Gastroesophageal sphincter (tissue), 4 donors: ENCODE results near the gene CPT1A. TPM values are rescaled to one million over a fixed set of nuclear protein-coding genes. Genes with fewer than 3 reads are reported as not detected.

Experiments
- ATAC-seq: fragments of 150-250 bp; one replicate; pipeline ENCODE4 v1.9.1; 2016; ENCODE audit warnings: mild to moderate bottlenecking, moderate library complexity
- H3K27ac ChIP-seq, 4 donors: fragments of 200-600 bp; sonication (generic) in 3 of 4; 1 replicate in 3 of 4; 2 replicates in 1 of 4; pipeline ENCODE4 v1.5.1; 2016 to 2019
- H3K27me3 ChIP-seq: fragments of 200-600 bp; sonication (generic); one replicate; pipeline ENCODE4 v1.5.1; 2019
- H3K36me3 ChIP-seq, 2 donors: fragments of 200-600 bp; sonication (generic); one replicate each; pipeline ENCODE4 v1.5.1; 2019; ENCODE audit warnings: control low read depth in 1 of 2
- H3K4me1 ChIP-seq, 3 donors: fragments of 200-600 bp; sonication (generic); 1 replicate in 2 of 3; 2 replicates in 1 of 3; pipeline ENCODE4 v1.5.1; 2016 to 2019; ENCODE audit warnings: control low read depth in 2 of 3
- H3K4me3 ChIP-seq, 2 donors: fragments of 200-600 bp; sonication (generic); one replicate each; pipeline ENCODE4 v1.5.1; 2019; ENCODE audit warnings: mild to moderate bottlenecking in 1 of 2, moderate library complexity in 1 of 2
- H3K9me3 ChIP-seq, 3 donors: fragments of 200-600 bp; sonication (generic); one replicate each; pipeline ENCODE4 v1.5.1; 2017 to 2019; ENCODE audit warnings: control low read depth in 2 of 3
- EP300 ChIP-seq: sonication (generic); formaldehyde crosslinking; IDR thresholded peaks from one replicate; pipeline ENCODE4 v1.6.1; 2017; ENCODE audit warnings: antibody characterized with exemption, mild to moderate bottlenecking
- POLR2A ChIP-seq, 2 donors: fragments of 450-650 bp; IDR thresholded peaks; one replicate each; pipeline ENCODE4 v1.6.1; 2017; ENCODE audit warnings: antibody characterized with exemption in 2 of 2, mild to moderate bottlenecking in 2 of 2, moderate library complexity in 1 of 2
- POLR2AphosphoS5 ChIP-seq: sonication (generic); formaldehyde crosslinking; IDR thresholded peaks from one replicate; pipeline ENCODE4 v1.6.1; 2017; ENCODE audit warnings: antibody characterized with exemption
- WGBS, 2 donors: methylation state at CpG; one replicate each; pipeline ENCODE4 v1.1.5; 2018; ENCODE audit warnings: low coverage in 1 of 2; 5-methylcytosine and 5-hydroxymethylcytosine counted together
- total RNA-seq, 4 donors: library from RNA; depleted of rRNA; stranded (reverse); fragments of >200 nt; gene quantifications; one replicate each; pipeline ENCODE4 v1.1.0, GENCODE V29; 2016
- TF ChIP-seq, protein P1 (sequence below), 4 experiments: fragments of 200-600 bp in 2 of 4; fragments of 450-650 bp in 2 of 4; sonication (generic) in 1 of 4; IDR thresholded peaks; one replicate each; pipeline ENCODE4 v1.5.1; 2017 to 2019; ENCODE audit warnings: antibody characterized with exemption in 4 of 4, mild to moderate bottlenecking in 2 of 4, moderate library complexity in 2 of 4

CPT1A gene
- total RNA-seq, 4 donors from 2014 or later, result 33.4 to 103 (median 74.7) TPM

GRCh38 chr11:68840661-68841653, 759 bp downstream of the CPT1A start:
- H3K27me3 ChIP-seq, result no peaks in the 10 kb centered on the region
- ATAC-seq, result peak; percentile 14
- H3K4me3 ChIP-seq, result peak overlapping the region; percentile 59 to 96
- 0% methylated on average over 9 to 11 of the region's 90 CpGs for WGBS, 2 donors
- peak overlapping the region; percentile 79 to 99 (median 96) for H3K27ac ChIP-seq
- H3K9me3 ChIP-seq, result no peaks in the 10 kb centered on the region
- peaks cover 14 to 92% (median 39%) of the 10 kb centered on the region in 3 donors for H3K4me1 ChIP-seq
- H3K36me3 ChIP-seq, result no peaks in the 10 kb centered on the region
- TF ChIP-seq, protein P1, sequence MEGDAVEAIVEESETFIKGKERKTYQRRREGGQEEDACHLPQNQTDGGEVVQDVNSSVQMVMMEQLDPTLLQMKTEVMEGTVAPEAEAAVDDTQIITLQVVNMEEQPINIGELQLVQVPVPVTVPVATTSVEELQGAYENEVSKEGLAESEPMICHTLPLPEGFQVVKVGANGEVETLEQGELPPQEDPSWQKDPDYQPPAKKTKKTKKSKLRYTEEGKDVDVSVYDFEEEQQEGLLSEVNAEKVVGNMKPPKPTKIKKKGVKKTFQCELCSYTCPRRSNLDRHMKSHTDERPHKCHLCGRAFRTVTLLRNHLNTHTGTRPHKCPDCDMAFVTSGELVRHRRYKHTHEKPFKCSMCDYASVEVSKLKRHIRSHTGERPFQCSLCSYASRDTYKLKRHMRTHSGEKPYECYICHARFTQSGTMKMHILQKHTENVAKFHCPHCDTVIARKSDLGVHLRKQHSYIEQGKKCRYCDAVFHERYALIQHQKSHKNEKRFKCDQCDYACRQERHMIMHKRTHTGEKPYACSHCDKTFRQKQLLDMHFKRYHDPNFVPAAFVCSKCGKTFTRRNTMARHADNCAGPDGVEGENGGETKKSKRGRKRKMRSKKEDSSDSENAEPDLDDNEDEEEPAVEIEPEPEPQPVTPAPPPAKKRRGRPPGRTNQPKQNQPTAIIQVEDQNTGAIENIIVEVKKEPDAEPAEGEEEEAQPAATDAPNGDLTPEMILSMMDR (IDR thresholded peaks at IDR 0.05), result no peak
- TF ChIP-seq POLR2A (IDR thresholded peaks at IDR 0.05) (no peak), POLR2AphosphoS5 (no peak), EP300 (no peak)

DNA sequence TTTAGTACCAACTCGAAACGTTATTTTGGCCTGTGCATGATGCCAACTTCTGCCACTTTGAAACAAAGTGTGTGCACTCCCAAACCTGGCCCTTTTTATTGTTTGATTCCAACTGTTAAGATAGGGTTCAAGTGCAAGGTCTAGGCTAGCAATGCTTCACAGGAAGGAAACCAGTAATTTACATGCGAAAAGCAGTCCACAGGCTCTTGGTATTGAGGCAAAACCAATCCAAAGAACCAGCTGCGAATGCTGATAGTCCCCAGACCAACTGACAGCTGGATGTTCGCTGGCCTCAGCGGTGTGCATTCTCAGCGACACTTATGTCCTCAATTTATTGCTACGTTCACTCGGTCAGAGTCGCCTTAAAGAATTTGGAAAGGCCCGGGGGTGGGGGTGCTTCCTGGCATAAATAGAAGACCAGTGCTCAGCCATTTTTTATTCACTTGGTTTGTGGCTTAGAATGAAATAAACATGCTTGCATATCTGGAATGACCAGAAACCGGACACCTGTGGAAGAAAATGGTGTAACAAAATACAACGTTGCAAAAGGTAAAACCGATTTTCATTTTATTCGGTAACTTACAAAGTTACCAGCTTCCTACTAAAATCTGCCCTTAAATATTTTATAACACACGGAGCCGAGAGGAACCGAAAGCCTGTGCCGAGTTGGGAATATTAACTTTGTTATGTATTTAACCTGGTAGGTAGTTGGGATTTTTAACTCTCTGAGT, 1.6 kb downstream of the CPT1A start:
- TF ChIP-seq EP300 (no peak), POLR2A (IDR thresholded peaks at IDR 0.05) (no peak), POLR2AphosphoS5 (no peak)
- TF ChIP-seq, protein P1 (IDR thresholded peaks at IDR 0.05), result no peak
- H3K36me3 ChIP-seq, result no peaks in the 10 kb centered on the region
- peak overlapping the region; percentile 59 to 96 for H3K4me3 ChIP-seq
- H3K9me3 ChIP-seq, result no peaks in the 10 kb centered on the region
- WGBS, 2 donors, result 4 to 8% methylated on average over 16 to 19 of the region's 19 CpGs
- H3K4me1 ChIP-seq, result peaks cover 14 to 92% (median 45%) of the 10 kb centered on the region in 3 donors
- no peak for ATAC-seq
- H3K27ac ChIP-seq, result peak overlapping the region; percentile 83 to 99 (median 96)
- no peaks in the 10 kb centered on the region for H3K27me3 ChIP-seq

GRCh38 chr11:68839054-68839865, 2.5 kb downstream of the CPT1A start:
- peaks cover 14 to 92% (median 49%) of the 10 kb centered on the region in 3 donors for H3K4me1 ChIP-seq
- peak overlapping the region; percentile 59 to 96 for H3K4me3 ChIP-seq
- 0 to 5% methylated on average over 5 to 20 of the region's 61 CpGs for WGBS, 2 donors
- TF ChIP-seq EP300 (no peak), POLR2AphosphoS5 (peak; percentile 91)
- ATAC-seq, result peak; percentile 85
- H3K36me3 ChIP-seq, result no peaks in the 10 kb centered on the region
- no peaks in the 10 kb centered on the region for H3K27me3 ChIP-seq
- no peaks in the 10 kb centered on the region for H3K9me3 ChIP-seq
- peak overlapping the region; percentile 83 to 99 (median 96) for H3K27ac ChIP-seq

- ATAC-seq, result no peak
- Histone ChIP-seq H3K4me3 (peak overlapping the region; percentile 59 to 96), H3K4me1 (peaks cover 14 to 92% (median 44%) of the 10 kb centered on the region in 3 donors), H3K36me3 (no peaks in the 10 kb centered on the region), H3K27me3 (no peaks in the 10 kb centered on the region), H3K9me3 (no peaks in the 10 kb centered on the region), H3K27ac (peak overlapping the region; percentile 83 to 99 (median 96))
- 4 to 8% methylated on average over 7 to 8 of the region's 8 CpGs for WGBS, 2 donors
- no peak for TF ChIP-seq POLR2A (IDR thresholded peaks at IDR 0.05)
- TF ChIP-seq POLR2AphosphoS5, result no peak
- TF ChIP-seq EP300, result no peak
- TF ChIP-seq, protein P1 (IDR thresholded peaks at IDR 0.05), result no peak
These were observed 3.1 kb downstream of the CPT1A start for GRCh38 chr11:68838572-68838964.
